Measurements from ENCODE around the gene SLC35E3. TPM values are rescaled to one million over a fixed set of nuclear protein-coding genes. Genes with fewer than 3 reads are reported as not detected.
"Not testable (repeated sequence)": the region's sequence is repeated elsewhere in the genome, so short reads cannot be mapped to it uniquely, and the experiment has no call there.

SLC35E3 gene
- total and polyA plus RNA-seq, 8 donors, result 4.1 to 8.6 (median 5.7) TPM

DNA sequence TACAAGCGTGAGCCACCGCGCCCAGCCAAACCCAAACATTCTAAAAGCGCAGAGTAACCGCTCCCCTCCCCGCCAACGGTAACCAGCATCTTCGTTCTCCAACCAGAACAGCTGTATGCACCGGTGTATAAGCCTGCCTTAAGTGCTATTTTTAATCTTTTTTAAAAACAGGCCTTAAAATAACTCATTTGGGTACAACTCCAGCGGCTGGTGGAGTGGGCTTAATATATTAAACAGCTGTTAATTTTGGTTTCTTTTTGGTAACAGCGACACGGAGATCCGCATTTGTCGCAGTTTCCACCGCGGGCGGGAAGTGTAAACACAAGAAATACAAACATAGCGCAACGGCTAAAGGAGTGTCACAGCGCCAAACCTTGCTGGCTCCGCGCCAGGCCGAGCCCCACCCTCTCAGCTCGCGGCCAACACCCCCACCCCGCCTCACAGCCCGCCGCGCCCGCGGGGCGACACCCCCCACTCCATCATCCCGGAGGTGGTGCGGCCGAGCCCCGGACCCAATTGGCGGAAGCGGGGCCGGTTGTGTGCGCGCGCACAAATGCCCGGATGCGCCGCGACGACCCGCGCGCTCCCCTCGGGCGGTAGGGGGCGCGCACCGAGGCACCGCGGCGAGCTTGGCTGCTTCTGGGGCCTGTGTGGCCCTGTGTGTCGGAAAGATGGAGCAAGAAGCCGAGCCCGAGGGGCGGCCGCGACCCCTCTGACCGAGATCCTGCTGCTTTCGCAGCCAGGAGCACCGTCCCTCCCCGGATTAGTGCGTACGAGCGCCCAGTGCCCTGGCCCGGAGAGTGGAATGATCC, 61.8 kb downstream of the SLC35E3 start, which contains the start of gene MDM2:
MDM2 (plus strand) TSS at position 602 of the 812 bp plus-strand sequence. CDS start 301 bp downstream, outside the sequence.
- peak within 1 kb of the TSS; percentile 93 to 99 (median 97) for H3K27ac ChIP-seq
- peak within 1 kb of the TSS; percentile 59 to 97 (median 76) for H3K4me3 ChIP-seq
- no peak for FAIRE-seq
- H3K9me3 ChIP-seq, result no peaks in the 10 kb centered on the region
- TF ChIP-seq, protein P1, sequence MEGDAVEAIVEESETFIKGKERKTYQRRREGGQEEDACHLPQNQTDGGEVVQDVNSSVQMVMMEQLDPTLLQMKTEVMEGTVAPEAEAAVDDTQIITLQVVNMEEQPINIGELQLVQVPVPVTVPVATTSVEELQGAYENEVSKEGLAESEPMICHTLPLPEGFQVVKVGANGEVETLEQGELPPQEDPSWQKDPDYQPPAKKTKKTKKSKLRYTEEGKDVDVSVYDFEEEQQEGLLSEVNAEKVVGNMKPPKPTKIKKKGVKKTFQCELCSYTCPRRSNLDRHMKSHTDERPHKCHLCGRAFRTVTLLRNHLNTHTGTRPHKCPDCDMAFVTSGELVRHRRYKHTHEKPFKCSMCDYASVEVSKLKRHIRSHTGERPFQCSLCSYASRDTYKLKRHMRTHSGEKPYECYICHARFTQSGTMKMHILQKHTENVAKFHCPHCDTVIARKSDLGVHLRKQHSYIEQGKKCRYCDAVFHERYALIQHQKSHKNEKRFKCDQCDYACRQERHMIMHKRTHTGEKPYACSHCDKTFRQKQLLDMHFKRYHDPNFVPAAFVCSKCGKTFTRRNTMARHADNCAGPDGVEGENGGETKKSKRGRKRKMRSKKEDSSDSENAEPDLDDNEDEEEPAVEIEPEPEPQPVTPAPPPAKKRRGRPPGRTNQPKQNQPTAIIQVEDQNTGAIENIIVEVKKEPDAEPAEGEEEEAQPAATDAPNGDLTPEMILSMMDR (IDR thresholded peaks at IDR 0.05), result peak; percentile 66 to 91 (median 84)
- DNase-seq, result peak; percentile 96 to 99 (median 98)
- H3K27me3 ChIP-seq, result no peaks in the 10 kb centered on the region
- intact Hi-C loops (cut with DNase I), result no loop called here
- ATAC-seq, result peak; percentile 89 to 95 (median 90)
- H3K36me3 ChIP-seq, result peaks cover 0 to 18% (median 5%) of the 10 kb centered on the region in 3 donors
- peaks cover 4 to 34% (median 15%) of the 10 kb centered on the region in 3 donors for H3K4me1 ChIP-seq
- WGBS, 2 donors, result 0% methylated on average over 58 to 72 of the region's 72 CpGs

DNA sequence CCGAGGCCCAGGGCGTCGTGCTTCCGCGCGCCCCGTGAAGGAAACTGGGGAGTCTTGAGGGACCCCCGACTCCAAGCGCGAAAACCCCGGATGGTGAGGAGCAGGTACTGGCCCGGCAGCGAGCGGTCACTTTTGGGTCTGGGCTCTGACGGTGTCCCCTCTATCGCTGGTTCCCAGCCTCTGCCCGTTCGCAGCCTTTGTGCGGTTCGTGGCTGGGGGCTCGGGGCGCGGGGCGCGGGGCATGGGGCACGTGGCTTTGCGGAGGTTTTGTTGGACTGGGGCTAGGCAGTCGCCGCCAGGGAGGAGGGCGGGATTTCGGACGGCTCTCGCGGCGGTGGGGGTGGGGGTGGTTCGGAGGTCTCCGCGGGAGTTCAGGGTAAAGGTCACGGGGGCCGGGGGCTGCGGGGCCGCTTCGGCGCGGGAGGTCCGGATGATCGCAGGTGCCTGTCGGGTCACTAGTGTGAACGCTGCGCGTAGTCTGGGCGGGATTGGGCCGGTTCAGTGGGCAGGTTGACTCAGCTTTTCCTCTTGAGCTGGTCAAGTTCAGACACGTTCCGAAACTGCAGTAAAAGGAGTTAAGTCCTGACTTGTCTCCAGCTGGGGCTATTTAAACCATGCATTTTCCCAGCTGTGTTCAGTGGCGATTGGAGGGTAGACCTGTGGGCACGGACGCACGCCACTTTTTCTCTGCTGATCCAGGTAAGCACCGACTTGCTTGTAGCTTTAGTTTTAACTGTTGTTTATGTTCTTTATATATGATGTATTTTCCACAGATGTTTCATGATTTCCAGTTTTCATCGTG, 62.6 kb downstream of the SLC35E3 start:
- Histone ChIP-seq H3K27me3 (no peaks in the 10 kb centered on the region), H3K27ac (peak overlapping the region; percentile 93 to 99 (median 97)), H3K4me3 (peak overlapping the region; percentile 59 to 97 (median 76)), H3K9me3 (no peaks in the 10 kb centered on the region), H3K4me1 (peaks cover 4 to 34% (median 17%) of the 10 kb centered on the region in 3 donors), H3K36me3 (peaks cover 0 to 21% (median 5%) of the 10 kb centered on the region in 3 donors)
- intact Hi-C loops (cut with DNase I), result no loop called here
- FAIRE-seq (no peak), ATAC-seq (peak; percentile 70 to 83 (median 74)), DNase-seq (peak; percentile 75 to 90 (median 83))
- TF ChIP-seq, protein P1 (IDR thresholded peaks at IDR 0.05), result no peak
- WGBS, 2 donors, result 0% methylated on average over 61 of the region's 61 CpGs

DNA sequence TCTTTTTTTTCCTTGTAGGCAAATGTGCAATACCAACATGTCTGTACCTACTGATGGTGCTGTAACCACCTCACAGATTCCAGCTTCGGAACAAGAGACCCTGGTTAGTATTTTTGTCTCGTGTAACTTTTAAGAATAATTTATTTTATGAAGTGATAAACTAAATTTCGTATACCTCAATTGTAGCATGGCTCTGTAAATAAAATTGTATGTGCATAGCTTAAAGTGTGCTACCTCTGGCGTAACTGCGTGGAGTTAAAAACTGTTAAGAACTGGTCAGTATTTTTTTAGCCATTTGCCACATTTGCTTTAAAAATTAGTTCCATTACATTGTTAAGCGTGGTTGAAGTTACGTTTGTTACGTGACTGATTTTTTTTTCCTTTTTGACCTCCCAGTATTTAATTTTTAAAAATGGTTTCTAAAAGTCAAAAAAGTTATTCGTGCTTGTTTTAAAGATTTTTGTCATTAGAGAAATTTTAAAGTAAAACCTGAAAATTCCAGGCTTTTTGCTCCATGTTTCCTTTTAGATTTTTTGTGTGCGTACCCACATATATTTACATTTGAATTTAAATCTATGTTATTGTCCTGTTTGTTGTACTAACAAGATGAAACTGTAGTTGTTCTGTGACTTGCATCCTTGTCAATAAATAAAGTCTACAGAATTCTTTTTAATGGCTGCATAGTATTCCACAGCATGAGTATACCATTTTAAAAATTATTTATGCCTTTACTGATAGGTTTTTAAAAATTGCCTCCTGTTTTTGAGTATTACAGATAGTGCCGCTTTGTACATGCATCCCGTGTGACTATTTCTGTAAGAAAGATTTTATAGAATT, 63.4 kb downstream of the SLC35E3 start:
- no peaks in the 10 kb centered on the region for H3K9me3 ChIP-seq

DNA sequence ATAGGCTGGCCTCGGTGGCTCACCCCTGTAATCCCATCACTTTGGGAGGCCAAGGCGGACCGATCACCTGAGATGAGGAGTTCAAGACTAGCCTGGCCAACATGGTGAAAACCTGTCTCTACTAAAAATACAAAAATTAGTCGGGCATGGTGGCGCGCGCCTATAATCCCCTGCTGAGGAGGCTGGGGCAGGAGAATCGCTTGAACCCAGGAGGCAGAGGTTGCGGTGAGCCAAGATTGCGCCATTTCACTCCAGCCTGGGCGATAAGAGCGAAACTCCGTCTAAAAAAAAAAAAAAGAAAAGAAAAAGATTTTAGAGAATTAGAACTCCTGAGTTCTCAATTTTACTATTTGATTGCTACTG, 64.0 kb downstream of the SLC35E3 start:
- DNase-seq; ATAC-seq; H3K9me3 ChIP-seq; H3K27me3 ChIP-seq; H3K27ac ChIP-seq; FAIRE-seq; intact Hi-C loops (cut with DNase I): not testable (repeated sequence)
- Histone ChIP-seq H3K36me3 (peaks cover 5 to 35% (median 10%) of the 10 kb centered on the region in 3 donors), H3K4me1 (peaks cover 4 to 32% (median 17%) of the 10 kb centered on the region in 3 donors), H3K4me3 (peak overlapping the region in 3 of 4 donors; percentile 68 to 97 (median 84))
- WGBS, 2 donors, result 94 to 96% methylated on average over 13 of the region's 13 CpGs

More for the DNA sequence above, 63.4 kb downstream of the SLC35E3 start:
- no peak for DNase-seq
- Histone ChIP-seq H3K27me3 (no peaks in the 10 kb centered on the region), H3K27ac (peak overlapping the region; percentile 93 to 99 (median 97)), H3K36me3 (peaks cover 5 to 29% (median 5%) of the 10 kb centered on the region in 3 donors), H3K4me1 (peaks cover 4 to 34% (median 17%) of the 10 kb centered on the region in 3 donors), H3K4me3 (peak overlapping the region; percentile 59 to 97 (median 76))
- no peak for ATAC-seq
- TF ChIP-seq, protein P1 (IDR thresholded peaks at IDR 0.05), result no peak
- intact Hi-C loops (cut with DNase I), result no loop called here
- WGBS, 2 donors, result 54 to 62% methylated on average over 12 of the region's 12 CpGs
- FAIRE-seq, result no peak

DNA sequence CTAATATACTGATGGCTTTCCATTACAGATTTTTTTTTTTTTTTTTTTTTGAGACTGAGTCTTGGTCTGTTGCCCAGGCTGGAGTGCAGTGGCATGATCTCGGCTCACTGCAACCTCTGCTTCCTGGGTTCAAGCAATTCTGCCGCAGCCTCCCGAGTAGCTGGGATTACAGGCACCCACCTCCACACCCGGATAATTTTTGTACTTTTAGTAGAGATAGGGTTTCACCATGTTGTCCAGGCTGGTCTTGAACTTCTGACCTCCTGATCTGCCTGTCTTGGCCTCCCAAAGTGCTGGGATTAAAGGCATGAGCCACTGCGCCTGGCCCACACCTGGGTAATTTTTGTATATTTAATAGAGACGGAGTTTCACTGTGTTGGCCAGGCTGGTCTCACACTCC, 65.6 kb downstream of the SLC35E3 start:
- intact Hi-C loops (cut with DNase I); H3K27me3 ChIP-seq; ATAC-seq; H3K27ac ChIP-seq; H3K9me3 ChIP-seq; FAIRE-seq; DNase-seq: not testable (repeated sequence)
- peaks cover 8 to 43% (median 13%) of the 10 kb centered on the region in 3 donors for H3K36me3 ChIP-seq
- WGBS, 2 donors, result 77% methylated on average over 6 of the region's 6 CpGs
- H3K4me3 ChIP-seq, result peak overlapping the region in 1 of 4 donors; percentile 97
- peaks cover 4 to 30% (median 17%) of the 10 kb centered on the region in 3 donors for H3K4me1 ChIP-seq

Measured in pancreas (tissue), 10 donors.